NCI-H2171 (cell line): ENCODE data around the gene UIMC1.

Source experiments
- DNase-seq: peaks from one replicate; lab custom pipeline; 2025; lab: John Stamatoyannopoulos, UW

UIMC1 gene

GRCh38 chr5:176869501-176870109 is 137.0 kb downstream of the UIMC1 start:
- no peak for DNase-seq

- DNase-seq, result no peak
Measured at GRCh38 chr5:176868731-176869130, 137.8 kb downstream of the UIMC1 start.

- DNase-seq, result no peak
Measured at GRCh38 chr5:176868126-176868525, 138.5 kb downstream of the UIMC1 start.

GRCh38 chr5:176866707-176867310 is 139.8 kb downstream of the UIMC1 start:
- DNase-seq, result no peak

GRCh38 chr5:176865964-176866363 is 140.6 kb downstream of the UIMC1 start:
- no peak for DNase-seq

- DNase-seq, result no peak
Measured at GRCh38 chr5:176864755-176865154, 141.8 kb downstream of the UIMC1 start.

GRCh38 chr5:176863765-176864098 is 142.8 kb downstream of the UIMC1 start:
- DNase-seq, result no peak

- no peak for DNase-seq
Measured at GRCh38 chr5:176863041-176863764, 143.4 kb downstream of the UIMC1 start.

- DNase-seq, result no peak
Measured at GRCh38 chr5:176862330-176862995, 144.1 kb downstream of the UIMC1 start.

GRCh38 chr5:176861276-176861675 is 145.3 kb downstream of the UIMC1 start:
- DNase-seq, result no peak

- no peak for DNase-seq
Measured at GRCh38 chr5:176860381-176860780, 146.2 kb downstream of the UIMC1 start.

GRCh38 chr5:176859916-176860315 is 146.7 kb downstream of the UIMC1 start:
- DNase-seq, result no peak

- no peak for DNase-seq
Measured at GRCh38 chr5:176857894-176858273, 148.7 kb downstream of the UIMC1 start.

- no peak for DNase-seq
Measured at GRCh38 chr5:176857216-176857893, 149.2 kb downstream of the UIMC1 start.

GRCh38 chr5:176856746-176857145 is 149.8 kb downstream of the UIMC1 start:
- DNase-seq, result no peak

- no peak for DNase-seq
Measured at GRCh38 chr5:176855598-176855997, 151.0 kb downstream of the UIMC1 start.
